BJ (cell line): ENCODE results near the gene MYZAP. TPM values are rescaled to one million over a fixed set of nuclear protein-coding genes. Genes with fewer than 3 reads are reported as not detected.
A peak's percentile ranks its signal among the peaks of the same experiment; 100 is the strongest.

Source experiments
- CTCF ChIA-PET: fragments of 350-600 bp; formaldehyde crosslinking; extraction: SDS; loops from one replicate; lab custom pipeline; 2021; ENCODE audit warnings: antibody characterized with exemption, inconsistent platforms; lab: Yijun Ruan, JAX
- POLR2A ChIA-PET: fragments of 300-600 bp; sonication (Branson Sonifier 250); formaldehyde crosslinking; extraction: SDS; loops from one replicate; lab custom pipeline; 2021; ENCODE audit warnings: antibody characterized with exemption; lab: Charles Lee
- DNase-seq: peaks from one replicate; pipeline ENCODE4 v3.0.0-alpha.2; 2011; ENCODE audit warnings: low read depth
- H3K27me3 ChIP-seq: 2 replicates; pipeline ENCODE4 v1.6.0; 2011; ENCODE audit warnings: low read length; ENCODE audit not compliant: control insufficient read depth, insufficient read depth
- H3K36me3 ChIP-seq: 2 replicates; pipeline ENCODE4 v1.5.1; 2011; ENCODE audit warnings: low read length; ENCODE audit not compliant: control insufficient read depth, insufficient read depth
- H3K4me3 ChIP-seq: 2 replicates; pipeline ENCODE4 v1.5.1; 2011; ENCODE audit warnings: low read depth, mild to moderate bottlenecking, control low read depth, low read length
- CTCF ChIP-seq: IDR thresholded peaks from 2 replicates; pipeline ENCODE4 v1.5.1; 2011; ENCODE audit warnings: low read depth, mild to moderate bottlenecking, control low read depth, inconsistent platforms, low read length, moderate library complexity; ENCODE audit not compliant: insufficient read depth
- polyA plus RNA-seq: library from polyadenylated mRNA; depleted of rRNA; stranded (reverse); fragments of >200 nt; gene quantifications from 2 replicates; pipeline ENCODE4 v1.2.3, GENCODE V29; 2011

Gene MYZAP
- polyA plus RNA-seq, 1 experiment, result 0.11 TPM

GRCh38 chr15:57676585-57676984, 84.9 kb downstream of the MYZAP start:
- Histone ChIP-seq H3K27me3 (no peaks in the 10 kb centered on the region), H3K36me3 (no peaks in the 10 kb centered on the region), H3K4me3 (no peak overlapping the region)
- no peak for DNase-seq
- POLR2A ChIA-PET, result interaction anchor here (0.6 kb wide), 1 partner anchor 457 kb away, joined by 3 read pairs; no protein-coding TSS in a partner anchor
- CTCF ChIA-PET, result interaction anchor here (1.1 to 1.7 kb wide), 2 partner anchors 185 to 390 kb away, joined by 4 read pairs; no protein-coding TSS in a partner anchor
- TF ChIP-seq CTCF, result no peak

DNA sequence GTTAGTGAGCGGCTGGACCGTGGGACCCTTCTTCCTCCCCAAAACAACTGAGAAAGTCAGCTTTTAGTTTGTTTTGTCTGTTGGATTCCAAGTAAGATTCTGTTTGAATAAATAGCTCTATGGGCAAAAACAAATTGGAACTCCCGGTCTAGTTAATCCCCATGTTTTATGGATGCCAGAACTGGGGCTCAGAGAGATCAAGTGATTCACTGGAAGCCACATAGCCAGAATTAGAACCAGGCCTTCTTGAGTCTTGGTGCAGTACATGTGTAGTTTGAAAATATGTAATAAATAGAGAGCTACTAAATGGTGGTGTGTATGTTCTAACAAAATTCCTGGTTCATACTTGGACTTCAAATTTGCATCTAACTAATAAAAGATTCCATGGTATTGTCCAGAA, 85.5 kb downstream of the MYZAP start:
- ChIA-PET CTCF (interaction anchor here (0.9 to 1.7 kb wide), 5 partner anchors 20 to 389 kb away, joined by 3 to 4 read pairs (median 3); no protein-coding TSS in a partner anchor), POLR2A (no interaction called here)
- Histone ChIP-seq H3K36me3 (no peaks in the 10 kb centered on the region), H3K4me3 (no peak overlapping the region), H3K27me3 (no peaks in the 10 kb centered on the region)
- TF ChIP-seq CTCF, result no peak
- no peak for DNase-seq

GRCh38 chr15:57680021-57680420, 88.3 kb downstream of the MYZAP start:
- CTCF ChIA-PET, result interaction anchor here (0.8 to 1.1 kb wide), 2 partner anchors 12 to 53 kb away, joined by 3 to 4 read pairs; no protein-coding TSS in a partner anchor
- TF ChIP-seq CTCF, result no peak
- Histone ChIP-seq H3K4me3 (no peak overlapping the region), H3K27me3 (no peaks in the 10 kb centered on the region), H3K36me3 (no peaks in the 10 kb centered on the region)
- POLR2A ChIA-PET, result no interaction called here
- DNase-seq, result peak; percentile 39

DNA sequence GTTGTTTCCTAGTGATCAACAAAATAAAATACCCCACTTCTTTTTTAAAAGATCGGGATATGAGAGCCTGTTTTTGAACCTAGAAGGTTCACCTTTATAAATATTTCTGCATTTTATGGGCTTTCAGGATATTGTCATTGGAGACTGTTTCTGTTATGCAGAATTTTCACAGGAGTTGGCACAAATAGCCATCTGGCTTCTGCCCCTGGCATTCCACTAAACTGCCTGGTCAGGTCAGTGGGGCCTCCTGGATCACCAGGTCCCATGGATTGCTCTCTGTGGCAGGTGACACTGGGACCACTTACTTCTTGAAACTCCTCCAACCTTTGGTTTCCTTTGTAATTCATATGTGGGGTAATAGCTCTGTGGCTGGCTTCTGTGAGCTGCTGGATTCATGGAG, 89.3 kb downstream of the MYZAP start:
- no peak for TF ChIP-seq CTCF
- no peak for DNase-seq
- CTCF ChIA-PET, result no interaction called here
- Histone ChIP-seq H3K4me3 (no peak overlapping the region), H3K27me3 (no peaks in the 10 kb centered on the region), H3K36me3 (no peaks in the 10 kb centered on the region)
- POLR2A ChIA-PET, result no interaction called here

DNA sequence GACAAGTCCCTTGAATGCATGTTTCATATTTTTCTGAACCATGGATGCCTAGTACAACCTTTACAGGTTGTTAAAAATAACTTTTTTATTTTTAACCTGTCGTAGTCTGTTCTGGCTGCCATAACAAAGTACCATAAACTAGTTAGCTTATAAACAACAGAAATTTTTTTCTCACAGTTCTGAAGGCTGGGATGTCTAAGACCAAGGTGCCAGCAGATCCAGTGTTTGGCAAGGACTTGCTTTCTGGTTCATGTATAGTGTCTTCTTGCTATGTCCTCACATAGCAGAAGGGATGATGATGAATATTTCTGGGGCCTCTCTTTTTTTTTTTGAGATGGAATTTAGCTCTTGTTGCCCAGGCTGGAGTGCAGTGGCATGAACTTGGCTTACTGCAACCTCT, 91.8 kb downstream of the MYZAP start:
- POLR2A ChIA-PET, result interaction anchor here (0.7 kb wide), 1 partner anchor 1775 kb away, joined by 4 read pairs; no protein-coding TSS in a partner anchor
- no peak for TF ChIP-seq CTCF
- no peak overlapping the region for H3K4me3 ChIP-seq
- no peaks in the 10 kb centered on the region for H3K27me3 ChIP-seq
- no peak for DNase-seq
- H3K36me3 ChIP-seq, result no peaks in the 10 kb centered on the region
- CTCF ChIA-PET, result interaction anchor here (0.7 to 1.3 kb wide), 2 partner anchors 11 to 13 kb away, joined by 3 to 4 read pairs; no protein-coding TSS in a partner anchor
